GM19438 (cell line): ENCODE data around the gene SERPINA10.
"Not testable (repeated sequence)": the region's sequence is repeated elsewhere in the genome, so short reads cannot be mapped to it uniquely, and the experiment has no call there.

Experiments used
- ATAC-seq: cut with Tn5 transposase; IDR thresholded peaks from one replicate; pipeline ENCODE4 v1.9.1; 2021; ENCODE audit warnings: low read depth; ENCODE audit not compliant: unreplicated experiment

Gene SERPINA10

DNA sequence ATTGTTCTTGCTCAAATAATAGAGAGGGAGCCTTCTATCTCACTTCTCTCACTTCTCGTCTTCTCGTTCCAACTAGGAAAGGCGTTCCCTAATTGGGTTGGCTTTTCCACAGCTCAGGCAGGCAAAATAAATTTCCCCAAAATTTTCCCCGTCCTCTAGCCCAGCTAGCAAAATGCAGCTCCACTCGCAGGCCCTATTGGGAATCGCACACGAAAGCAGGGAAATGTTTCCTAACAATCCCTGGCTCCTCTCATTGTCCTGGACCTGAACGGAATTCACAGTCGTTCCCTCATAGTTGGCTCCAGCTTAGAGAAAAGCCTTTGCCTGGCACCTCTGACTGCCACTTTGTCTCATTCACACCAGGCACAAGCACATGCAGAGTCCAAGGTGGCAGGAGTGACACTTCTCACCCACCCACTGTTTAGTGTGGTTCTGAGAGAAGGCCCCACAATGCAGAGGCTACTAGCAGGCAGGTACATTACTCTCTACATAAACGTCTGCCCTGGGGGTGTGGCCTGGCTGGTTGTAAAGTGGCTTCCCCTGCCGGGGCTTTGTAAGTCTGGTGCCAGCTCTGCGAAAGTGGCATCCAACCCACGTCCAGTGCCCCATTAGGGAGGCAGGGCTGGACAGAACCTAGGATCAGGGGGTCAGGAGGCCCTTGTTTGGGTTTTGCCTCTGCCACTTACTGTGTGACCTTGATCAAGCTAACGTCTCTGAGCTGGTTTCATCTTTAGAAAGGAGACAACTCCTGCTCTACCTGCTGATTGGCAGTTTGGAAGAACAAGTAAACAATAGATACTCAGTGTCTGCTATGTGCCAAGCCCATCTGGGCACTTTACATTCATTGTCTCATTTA is 4.2 kb downstream of the SERPINA10 start:
- no peak for ATAC-seq

DNA sequence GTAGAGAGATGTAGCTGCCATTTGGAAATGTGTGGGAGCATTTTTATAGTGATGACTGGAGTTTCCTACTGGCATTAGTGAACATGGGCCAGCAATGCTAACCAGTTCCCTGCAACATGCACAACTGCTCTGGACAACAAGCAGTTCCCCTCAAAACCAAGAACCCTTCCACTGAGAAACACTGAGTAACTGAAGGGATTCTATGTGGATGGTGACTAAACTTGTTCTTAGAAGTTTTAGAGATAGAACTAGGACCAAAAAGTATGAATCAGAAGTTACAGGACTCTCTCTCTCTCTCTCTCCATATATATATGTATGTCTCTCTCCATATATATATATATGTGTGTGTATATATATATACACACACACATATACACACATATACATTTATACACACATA is 7.9 kb downstream of the SERPINA10 start:
- ATAC-seq = no peak

DNA sequence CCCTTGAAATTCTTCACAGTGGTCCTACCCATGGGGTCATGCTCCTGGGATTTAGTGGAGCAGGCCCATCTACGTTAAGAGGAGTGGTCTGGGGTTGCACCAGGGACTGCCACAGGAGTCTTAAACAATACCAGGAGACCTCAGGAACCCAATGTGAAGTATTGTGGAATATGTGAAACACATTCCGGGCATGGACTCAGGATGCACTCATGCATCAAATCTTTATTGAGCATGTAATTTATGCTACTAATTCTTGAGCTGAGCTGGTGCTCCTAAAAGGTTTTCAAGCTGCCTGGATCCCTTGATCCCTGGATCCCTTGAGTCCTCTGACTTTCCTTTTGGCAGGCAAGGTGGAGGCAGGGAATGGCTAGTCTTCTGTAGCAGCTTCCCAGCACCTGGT is 8.8 kb downstream of the SERPINA10 start:
- ATAC-seq = no peak

DNA sequence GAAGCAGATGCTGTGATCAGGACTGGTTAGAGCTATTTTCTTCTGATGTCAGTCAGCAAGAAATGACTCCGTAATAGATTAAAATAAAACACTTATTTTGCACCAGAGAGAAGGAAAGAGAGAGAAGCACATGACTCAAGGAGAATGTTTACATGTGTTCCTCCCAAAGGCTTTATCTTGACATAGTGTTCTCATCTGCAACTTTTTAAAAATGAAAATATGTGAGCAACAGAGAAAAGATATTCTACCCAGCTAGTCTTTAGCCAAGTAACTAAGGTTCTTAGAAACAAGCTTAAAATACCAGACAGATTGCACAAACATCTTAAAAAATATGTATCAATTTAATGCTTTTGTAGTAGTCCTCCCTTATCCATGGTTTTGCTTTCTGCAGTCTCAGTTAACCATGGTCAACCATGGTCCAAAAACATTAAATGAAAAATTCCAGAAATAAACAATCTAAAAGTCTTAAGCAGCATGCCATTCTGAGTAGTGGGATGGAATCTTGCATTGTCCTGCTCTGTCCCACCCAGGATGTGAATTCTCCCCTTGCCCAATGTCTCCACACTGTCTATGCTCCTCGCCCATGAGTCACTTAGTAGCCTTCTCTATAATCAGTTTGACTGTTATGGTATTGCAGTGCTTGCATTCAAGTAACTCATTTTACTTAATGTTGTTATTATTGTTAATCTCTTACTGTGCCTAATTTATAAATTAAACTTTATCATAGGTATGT is 9.9 kb downstream of the SERPINA10 start:
- no peak for ATAC-seq

DNA sequence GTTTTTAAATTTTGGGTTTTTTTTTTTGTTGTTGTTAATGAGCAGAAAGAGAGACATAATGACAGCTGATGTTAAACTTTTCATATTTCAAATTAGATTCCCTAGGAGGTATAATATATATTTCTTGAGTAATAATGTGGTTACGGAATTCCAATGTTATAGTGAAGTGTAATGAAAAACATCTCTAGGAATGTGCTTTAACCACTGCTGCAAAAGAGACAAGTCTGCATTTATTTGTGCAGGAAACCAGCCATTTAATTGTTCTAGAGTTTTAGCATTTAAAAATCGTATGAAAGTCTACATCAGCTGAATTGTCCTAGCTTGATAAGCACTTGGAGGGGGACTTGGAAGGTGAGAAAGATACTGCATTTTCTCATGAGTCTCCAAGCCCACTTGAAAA is 14.3 kb downstream of the SERPINA10 start:
- ATAC-seq = no peak

DNA sequence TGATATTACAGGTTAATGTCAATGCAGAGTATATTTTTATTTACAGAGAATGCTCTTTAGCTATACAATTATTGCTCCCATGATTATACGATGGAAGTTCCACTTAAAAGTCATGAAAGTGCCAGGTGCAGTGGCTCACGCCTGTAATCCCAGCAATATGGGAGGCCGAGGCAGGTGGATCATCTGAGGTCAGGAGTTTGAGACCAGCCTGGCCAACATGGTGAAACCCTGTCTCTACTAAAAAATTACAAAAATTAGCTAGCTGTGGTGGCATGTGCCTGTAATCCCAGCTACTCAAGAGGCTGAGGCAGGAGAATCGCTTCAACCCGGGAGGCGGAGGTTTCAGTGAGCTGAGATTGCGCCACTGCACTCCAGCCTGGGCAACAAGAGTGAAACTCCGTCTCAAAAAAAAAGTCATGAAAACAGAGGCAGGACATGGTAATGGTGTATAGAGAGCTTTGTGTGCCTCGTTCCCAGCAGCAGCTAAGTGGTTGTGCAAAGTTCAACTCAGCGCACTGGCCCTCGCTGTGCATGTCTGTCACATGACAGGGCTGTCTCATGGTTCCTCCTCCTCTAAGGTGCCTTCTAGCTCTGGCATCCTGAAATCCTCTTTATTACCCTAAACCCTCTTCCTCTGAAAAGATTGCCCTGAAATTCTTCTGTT is 16.0 kb downstream of the SERPINA10 start:
- not testable (repeated sequence) for ATAC-seq

DNA sequence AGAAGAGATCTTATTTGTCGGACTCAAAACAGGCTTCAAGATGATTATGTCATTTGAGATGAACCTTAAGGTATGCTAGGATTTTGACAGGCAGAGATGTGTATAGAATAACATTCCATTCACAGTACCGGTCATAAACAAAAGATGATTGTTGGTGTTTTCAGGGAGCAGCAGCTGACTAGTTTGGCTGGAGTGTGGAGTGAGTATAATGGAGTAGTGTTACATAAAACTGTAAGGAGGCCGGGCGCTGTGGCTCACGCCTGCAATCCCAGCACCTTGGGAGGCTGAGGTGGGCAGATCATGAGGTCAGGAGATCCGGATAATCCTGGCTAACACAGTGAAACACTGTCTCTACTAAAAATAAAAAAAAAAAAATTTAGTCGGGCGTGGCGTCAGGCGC is 23.9 kb downstream of the SERPINA10 start:
- no peak for ATAC-seq

DNA sequence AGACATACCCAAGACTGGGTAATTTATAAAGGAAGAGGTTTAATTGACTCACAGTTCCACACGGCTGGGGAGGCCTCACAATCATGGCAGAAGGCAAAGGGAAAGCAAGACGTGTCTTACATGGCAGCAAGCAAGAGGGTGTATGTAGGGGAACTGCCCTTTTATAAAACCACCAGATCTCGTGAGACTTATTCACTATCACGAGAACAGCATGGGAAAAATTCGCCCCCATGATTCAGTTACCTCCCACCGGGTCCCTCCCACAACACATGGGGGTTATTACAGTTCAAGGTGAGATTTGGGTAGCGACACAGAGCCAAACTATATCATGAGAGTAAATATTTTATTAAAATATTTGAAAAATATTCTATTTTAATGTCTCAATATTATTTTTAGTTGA is 24.5 kb downstream of the SERPINA10 start:
- not testable (repeated sequence) for ATAC-seq

DNA sequence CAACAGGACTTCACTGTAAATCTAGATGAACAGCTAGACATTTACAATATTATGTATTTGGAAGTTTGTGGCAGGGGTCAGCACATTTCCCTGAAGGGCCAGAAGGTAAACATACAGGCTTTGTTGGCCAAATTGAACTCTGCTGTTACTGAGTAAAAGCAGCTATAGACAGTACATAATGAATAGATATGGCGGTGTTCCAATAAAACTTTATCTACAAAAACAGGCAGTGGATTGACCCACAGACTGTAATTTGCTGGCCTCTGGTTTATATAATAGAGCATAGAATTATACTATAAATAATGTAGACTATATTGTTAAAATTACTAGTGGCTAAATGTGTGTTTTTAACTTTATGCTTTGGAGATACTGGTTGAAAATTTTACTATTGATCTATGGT is 25.7 kb downstream of the SERPINA10 start:
- ATAC-seq = no peak

DNA sequence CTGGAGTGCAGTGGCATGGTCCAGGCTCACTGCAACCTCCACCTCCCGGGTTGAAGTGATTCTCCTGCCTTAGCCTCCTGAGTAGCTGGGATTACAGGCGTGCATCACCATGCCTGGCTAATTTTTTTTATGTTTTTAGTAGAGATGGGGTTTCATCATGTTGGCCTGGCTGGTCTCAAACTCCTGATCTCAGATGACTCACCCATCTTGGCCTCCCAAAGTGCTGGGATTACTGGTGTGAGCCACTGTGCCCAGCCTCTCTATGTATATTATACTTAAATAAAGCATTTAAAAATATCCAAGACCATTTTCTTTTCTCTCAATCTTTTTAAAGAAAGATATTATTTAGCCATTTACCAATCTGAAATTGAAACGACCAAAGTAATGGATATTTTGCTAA is 28.9 kb downstream of the SERPINA10 start:
- ATAC-seq = not testable (repeated sequence)

DNA sequence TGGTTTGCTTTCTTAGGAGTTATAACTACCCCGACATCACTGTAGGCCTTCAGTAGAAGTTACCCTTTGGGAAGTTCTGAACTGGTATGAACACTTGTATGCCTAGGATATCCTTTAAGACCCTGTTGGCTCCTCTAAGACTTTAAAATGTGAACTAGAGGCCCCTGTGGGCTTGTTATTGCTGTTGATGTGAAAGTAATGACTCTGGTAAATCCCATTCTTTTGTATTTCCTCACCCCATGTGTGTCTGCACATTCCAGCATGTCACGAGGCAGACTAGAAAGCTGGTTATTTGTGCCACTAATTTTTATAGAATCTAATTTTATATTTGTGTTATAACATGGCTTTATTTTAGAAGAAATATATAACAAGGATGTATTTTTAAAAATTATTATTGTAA is 48.9 kb downstream of the SERPINA10 start:
- no peak for ATAC-seq

DNA sequence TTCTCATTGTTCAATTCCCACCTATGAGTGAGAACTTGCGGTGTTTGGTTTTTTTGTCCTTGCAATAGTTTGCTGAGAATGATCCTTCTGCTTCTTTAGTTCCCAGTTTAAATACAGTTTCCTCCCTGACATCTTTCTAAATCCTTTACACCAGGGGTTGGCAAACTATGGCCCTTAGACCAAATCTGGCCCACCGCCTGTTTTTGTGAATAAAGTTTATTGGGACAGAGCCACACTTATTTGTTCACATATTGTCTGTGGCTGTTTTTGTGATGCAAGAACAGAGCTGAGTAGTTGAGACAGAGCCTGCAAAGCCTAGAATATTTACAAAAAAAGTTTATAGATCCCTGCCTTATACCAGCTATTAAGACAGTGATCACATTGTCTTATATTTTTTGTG is 53.7 kb downstream of the SERPINA10 start:
- ATAC-seq = no peak

DNA sequence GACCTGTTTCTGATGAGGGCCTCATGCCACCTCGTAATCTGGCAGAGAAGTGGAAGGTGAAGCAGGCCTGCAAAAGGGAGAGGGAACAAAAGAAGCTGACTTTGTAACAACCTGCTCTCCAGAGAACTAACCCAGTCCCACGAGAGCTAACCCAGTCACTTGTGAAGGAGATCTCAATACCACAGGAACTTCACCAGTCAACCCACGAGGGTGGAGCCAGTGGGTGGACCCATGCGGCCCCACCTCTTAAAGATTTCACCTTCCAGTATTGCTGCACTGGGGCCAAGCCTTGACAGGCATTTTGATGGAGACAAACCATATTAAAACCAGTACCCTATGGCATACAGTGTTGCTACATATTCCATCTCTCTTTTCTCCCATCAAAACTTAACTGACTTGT is 55.1 kb downstream of the SERPINA10 start:
- no peak for ATAC-seq

DNA sequence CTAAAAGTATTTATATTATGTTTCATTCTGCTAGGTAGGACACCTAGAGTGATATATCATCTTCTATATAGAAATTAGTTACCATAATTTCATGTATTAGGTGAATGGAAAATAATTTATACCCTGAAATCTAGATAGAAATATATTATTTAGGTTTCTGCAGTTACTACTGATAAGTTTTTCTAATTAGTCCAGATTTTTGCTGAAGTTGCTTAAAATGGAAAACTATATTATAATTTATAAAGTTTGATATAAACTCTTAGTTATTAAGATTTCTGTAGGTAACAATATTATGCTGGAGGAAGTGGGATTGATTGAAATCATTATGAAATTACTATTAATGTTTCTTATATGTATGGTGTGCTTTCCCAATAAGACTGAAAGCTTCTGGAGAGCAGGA is 56.0 kb downstream of the SERPINA10 start:
- no peak for ATAC-seq
